Epithelial cell of proximal tubule (primary cell): ENCODE results near the gene F2RL3. TPM values are rescaled to one million over a fixed set of nuclear protein-coding genes. Genes with fewer than 3 reads are reported as not detected.

ENCODE experiments used
- DNase-seq: peaks from one replicate; pipeline ENCODE4 v3.0.0-alpha.2; 2011; ENCODE audit warnings: low read depth
- H3K4me3 ChIP-seq: 2 replicates; pipeline ENCODE4 v1.5.1; 2011; ENCODE audit warnings: low read depth, mild to moderate bottlenecking, low read length
- total RNA-seq: library from RNA; depleted of rRNA; stranded (reverse); fragments of >200 nt; gene quantifications from 2 replicates; pipeline ENCODE4 v1.2.3, GENCODE V29; 2015
- TF ChIP-seq, protein P1 (sequence below): conservative IDR thresholded peaks from 2 replicates; pipeline ENCODE4 v1.5.1; 2012; ENCODE audit warnings: low read depth, mild to moderate bottlenecking, low read length

Gene F2RL3
- total RNA-seq, 1 donor from 2014 or later = not detected

DNA sequence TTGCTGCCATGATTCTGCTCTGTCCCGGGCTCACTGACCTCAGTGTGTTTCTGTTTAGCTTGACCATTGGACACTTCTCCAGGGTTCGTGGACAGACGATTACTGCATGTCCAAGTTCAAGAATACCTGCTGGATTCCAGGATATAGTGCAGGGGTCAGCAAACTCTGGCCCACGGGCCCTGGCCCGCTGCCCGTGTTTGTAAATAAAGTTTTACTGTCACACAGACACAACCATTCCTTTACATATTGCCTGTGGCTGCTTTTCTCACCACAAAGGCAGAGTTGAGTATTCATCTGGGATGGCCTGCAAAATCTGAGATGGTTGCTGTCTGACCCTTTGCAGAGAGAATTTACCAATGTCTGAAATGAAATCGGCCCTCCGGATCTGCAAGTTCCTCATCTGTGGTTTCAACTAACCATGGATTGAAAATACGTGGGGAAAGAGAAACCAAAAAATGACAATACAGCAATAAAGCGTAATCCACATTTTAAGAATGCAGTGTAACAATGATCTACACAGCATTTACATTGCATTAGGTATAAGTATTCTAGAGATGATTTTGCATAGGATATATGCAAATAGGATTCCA lies 25.9 kb upstream of the F2RL3 start:
- DNase-seq = no peak
- TF ChIP-seq, protein P1, sequence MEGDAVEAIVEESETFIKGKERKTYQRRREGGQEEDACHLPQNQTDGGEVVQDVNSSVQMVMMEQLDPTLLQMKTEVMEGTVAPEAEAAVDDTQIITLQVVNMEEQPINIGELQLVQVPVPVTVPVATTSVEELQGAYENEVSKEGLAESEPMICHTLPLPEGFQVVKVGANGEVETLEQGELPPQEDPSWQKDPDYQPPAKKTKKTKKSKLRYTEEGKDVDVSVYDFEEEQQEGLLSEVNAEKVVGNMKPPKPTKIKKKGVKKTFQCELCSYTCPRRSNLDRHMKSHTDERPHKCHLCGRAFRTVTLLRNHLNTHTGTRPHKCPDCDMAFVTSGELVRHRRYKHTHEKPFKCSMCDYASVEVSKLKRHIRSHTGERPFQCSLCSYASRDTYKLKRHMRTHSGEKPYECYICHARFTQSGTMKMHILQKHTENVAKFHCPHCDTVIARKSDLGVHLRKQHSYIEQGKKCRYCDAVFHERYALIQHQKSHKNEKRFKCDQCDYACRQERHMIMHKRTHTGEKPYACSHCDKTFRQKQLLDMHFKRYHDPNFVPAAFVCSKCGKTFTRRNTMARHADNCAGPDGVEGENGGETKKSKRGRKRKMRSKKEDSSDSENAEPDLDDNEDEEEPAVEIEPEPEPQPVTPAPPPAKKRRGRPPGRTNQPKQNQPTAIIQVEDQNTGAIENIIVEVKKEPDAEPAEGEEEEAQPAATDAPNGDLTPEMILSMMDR = no peak
- no peak overlapping the region for H3K4me3 ChIP-seq

DNA sequence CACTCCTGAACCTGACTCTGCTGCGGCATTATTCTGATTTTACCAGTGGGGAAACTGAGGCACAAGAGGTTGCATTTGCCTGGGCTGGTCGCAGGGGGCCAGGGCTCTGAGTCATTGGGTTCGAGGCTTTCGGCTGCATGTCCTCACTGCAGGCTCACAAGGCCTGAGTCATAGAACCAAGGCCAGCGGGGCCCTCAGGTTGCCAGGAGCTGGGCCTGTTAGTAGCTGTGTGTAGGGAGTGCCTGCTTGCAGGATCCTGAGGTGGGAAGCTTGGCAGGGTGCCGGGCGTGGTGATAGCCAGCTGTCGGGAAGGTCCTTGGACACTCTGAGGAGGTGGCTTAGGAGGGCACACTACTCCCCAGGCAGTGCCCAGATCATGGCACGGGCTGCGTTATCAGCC lies 21.6 kb upstream of the F2RL3 start:
- TF ChIP-seq, protein P1 = no peak
- no peak for DNase-seq
- no peak overlapping the region for H3K4me3 ChIP-seq

DNA sequence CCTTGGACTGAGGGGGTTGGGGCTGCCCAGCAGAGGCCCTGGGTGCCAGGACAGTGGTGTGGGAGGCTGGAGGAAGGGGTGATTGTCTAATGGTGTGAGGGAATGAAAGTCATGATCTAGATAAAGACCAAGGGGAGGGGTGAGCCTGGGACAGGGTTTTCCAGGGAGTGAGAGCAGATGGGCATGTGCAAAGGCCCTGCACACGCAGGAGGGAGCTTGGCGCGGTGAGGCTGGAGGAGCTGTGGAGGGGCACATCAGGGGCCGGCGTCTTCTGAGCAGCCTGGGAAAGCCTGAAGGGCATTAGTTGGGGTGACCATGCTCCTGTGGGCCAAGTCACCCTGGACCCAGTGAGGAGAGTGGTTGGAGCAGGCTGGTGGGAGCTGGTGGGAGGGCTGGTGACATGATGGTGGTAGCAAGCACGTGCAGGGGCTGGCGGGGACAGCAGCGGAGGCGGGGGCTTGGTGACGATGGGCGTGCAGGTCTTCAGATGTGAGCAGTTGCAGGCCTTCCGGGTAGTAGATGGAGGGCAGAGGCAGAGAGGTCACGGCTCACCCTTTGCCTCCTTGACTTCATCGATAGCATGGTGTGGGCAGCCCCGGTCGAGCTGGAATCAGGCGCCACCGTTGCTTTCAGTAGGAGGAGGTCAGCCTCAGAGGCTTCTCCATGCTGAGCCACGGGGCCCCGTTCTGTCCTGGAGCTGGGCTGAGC lies 20.2 kb upstream of the F2RL3 start:
- TF ChIP-seq, protein P1 = no peak
- H3K4me3 ChIP-seq = no peak overlapping the region
- DNase-seq = no peak

DNA sequence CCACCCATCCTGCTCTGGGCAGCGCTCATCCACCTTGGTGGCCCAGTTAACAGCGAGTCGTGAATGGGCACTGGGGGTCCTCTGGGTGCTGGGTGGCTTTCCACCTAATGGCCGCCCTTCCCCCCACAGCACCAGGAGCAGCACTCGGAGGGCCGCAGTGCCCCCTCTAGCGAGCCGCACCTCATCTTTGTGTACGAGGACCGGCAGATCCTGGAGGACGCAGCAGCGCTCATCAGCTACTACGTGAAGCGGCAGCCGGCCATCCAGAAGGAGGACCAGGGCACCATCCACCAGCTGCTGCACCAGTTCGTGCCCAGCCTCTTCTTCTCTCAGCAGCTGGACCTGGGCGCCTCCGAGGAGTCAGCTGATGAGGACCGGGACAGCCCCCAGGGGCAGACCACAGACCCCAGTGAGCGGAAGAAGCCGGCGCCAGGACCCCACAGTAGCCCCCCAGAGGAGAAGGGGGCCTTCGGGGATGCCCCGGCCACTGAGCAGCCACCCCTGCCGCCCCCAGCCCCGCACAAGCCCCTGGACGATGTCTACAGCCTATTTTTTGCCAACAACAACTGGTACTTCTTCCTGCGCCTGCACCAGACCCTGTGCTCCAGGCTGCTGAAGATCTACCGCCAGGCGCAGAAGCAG lies 19.3 kb upstream of the F2RL3 start:
- TF ChIP-seq, protein P1 = no peak
- H3K4me3 ChIP-seq = no peak overlapping the region
- no peak for DNase-seq

DNA sequence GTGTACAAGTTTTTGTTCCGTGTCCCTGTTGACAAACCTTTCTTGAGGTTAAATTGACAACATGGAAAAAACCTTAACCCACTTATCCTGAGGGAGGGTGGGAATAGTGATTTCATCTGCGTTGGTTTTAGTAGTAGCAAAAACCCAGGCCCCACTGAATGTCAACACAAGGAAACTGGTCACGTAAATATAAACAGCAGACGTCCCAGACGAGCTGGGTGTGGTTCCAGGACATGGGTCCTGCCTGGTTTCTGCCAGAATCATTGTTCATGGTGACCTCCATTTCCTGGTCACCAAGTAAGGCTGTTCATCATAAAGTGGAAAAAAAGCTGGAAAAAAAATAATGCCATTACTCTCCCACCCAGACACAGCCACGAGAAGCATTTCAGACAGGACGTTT lies 16.9 kb upstream of the F2RL3 start:
- no peak for DNase-seq
- H3K4me3 ChIP-seq = no peak overlapping the region
- TF ChIP-seq, protein P1 = no peak

DNA sequence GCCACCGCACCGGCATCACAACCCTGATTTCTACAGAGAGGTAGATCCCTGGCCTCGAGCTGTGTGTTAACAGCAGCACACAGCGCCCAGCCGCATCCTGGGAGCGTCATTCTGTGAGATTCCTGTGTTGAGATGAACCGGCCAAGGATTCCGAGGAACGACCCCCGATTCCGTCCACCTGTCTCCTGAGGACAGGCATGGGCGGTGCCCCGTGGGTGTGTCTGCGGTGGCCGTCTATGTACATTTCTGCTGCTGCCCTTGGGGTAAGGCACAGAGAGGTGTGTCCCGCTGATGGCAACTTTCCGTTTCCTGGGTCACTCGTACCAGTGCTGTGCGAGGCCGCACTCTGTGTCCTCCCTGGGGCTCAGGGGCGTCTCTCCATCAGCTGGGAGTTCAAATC lies 16.1 kb upstream of the F2RL3 start:
- TF ChIP-seq, protein P1 = no peak
- no peak for DNase-seq
- H3K4me3 ChIP-seq = no peak overlapping the region
